Mesenchymal stem cell (in vitro differentiated cells and primary cell): ENCODE measurements around the gene ADIPOQ.
"Not testable (repeated sequence)": the region's sequence is repeated elsewhere in the genome, so short reads cannot be mapped to it uniquely, and the experiment has no call there.

ENCODE experiments used
- DNase-seq: peaks from one replicate; pipeline ENCODE4 v3.0.0-alpha.2; 2013
- H2AFZ ChIP-seq: one replicate; pipeline ENCODE4 v1.6.1; 2013; ENCODE audit warnings: low read depth, mild to moderate bottlenecking, control low read depth, inconsistent platforms, low read length, moderate library complexity
- H2AK5ac ChIP-seq: 2 replicates; pipeline ENCODE4 v1.6.1; 2013; ENCODE audit warnings: low read length, moderate library complexity, mild to moderate bottlenecking, inconsistent platforms; ENCODE audit not compliant: severe bottlenecking
- H2BK120ac ChIP-seq: one replicate; pipeline ENCODE4 v1.6.1; 2013; ENCODE audit warnings: low read depth, mild to moderate bottlenecking, inconsistent platforms, low read length, moderate library complexity
- H2BK12ac ChIP-seq, 2 experiments: one replicate each; pipeline ENCODE4 v1.6.1; 2013; ENCODE audit warnings: inconsistent platforms in 2 of 2, low read length in 2 of 2, mild to moderate bottlenecking in 2 of 2, moderate library complexity in 2 of 2, control low read depth in 1 of 2
- H2BK15ac ChIP-seq: one replicate; pipeline ENCODE4 v1.6.1; 2013; ENCODE audit warnings: mild to moderate bottlenecking, low read depth, inconsistent platforms; ENCODE audit not compliant: poor library complexity, severe bottlenecking
- H2BK5ac ChIP-seq: 2 replicates; pipeline ENCODE4 v1.6.1; 2013; ENCODE audit warnings: low read depth, mild to moderate bottlenecking, low read length, control low read depth, inconsistent platforms; ENCODE audit not compliant: poor library complexity, severe bottlenecking
- H3K14ac ChIP-seq, 2 experiments: one replicate each; pipeline ENCODE4 v1.6.1; 2013; ENCODE audit warnings: inconsistent platforms in 2 of 2, low read length in 2 of 2, control low read depth in 1 of 2, mild to moderate bottlenecking in 1 of 2, moderate library complexity in 1 of 2
- H3K18ac ChIP-seq, 2 experiments: one replicate each; pipeline ENCODE4 v1.6.1; 2013; ENCODE audit warnings: inconsistent platforms in 2 of 2, low read length in 2 of 2, control low read depth in 1 of 2, low read depth in 1 of 2, mild to moderate bottlenecking in 1 of 2
- H3K23ac ChIP-seq, 2 experiments: one replicate each; pipeline ENCODE4 v1.6.1; 2013; ENCODE audit warnings: inconsistent platforms in 2 of 2, low read length in 2 of 2, mild to moderate bottlenecking in 2 of 2, moderate library complexity in 2 of 2, control low read depth in 1 of 2
- H3K27ac ChIP-seq: 2 replicates; pipeline ENCODE4 v1.5.1; 2013; ENCODE audit warnings: mild to moderate bottlenecking, moderate library complexity, low read length, control low read depth, inconsistent platforms; ENCODE audit not compliant: poor library complexity, severe bottlenecking
- H3K27me3 ChIP-seq, 2 experiments: 2 replicates each; pipeline versions ENCODE4 v1.6.1 to v1.7.0; 2013; ENCODE audit warnings: low read length in 2 of 2, mild to moderate bottlenecking in 2 of 2, moderate library complexity in 2 of 2, control low read depth in 1 of 2, inconsistent platforms in 1 of 2; ENCODE audit not compliant: control insufficient read depth in 1 of 2, insufficient read depth in 1 of 2
- H3K36me3 ChIP-seq, 2 experiments: 2 replicates each; pipeline versions ENCODE4 v1.6.1 to v1.7.0; 2013; ENCODE audit warnings: low read length in 2 of 2, control low read depth in 1 of 2, inconsistent platforms in 1 of 2, low read depth in 1 of 2, mild to moderate bottlenecking in 1 of 2; ENCODE audit not compliant: insufficient read depth in 2 of 2, control insufficient read depth in 1 of 2
- H3K4ac ChIP-seq, 2 experiments: one replicate each; pipeline ENCODE4 v1.6.1; 2013; ENCODE audit warnings: inconsistent platforms in 2 of 2, low read length in 2 of 2, mild to moderate bottlenecking in 2 of 2, moderate library complexity in 2 of 2, control low read depth in 1 of 2, low read depth in 1 of 2
- H3K4me1 ChIP-seq: 2 replicates; pipeline ENCODE4 v1.6.1; 2013; ENCODE audit warnings: low read depth, low read length, control low read depth; ENCODE audit not compliant: control insufficient read depth, insufficient read depth
- H3K4me2 ChIP-seq: 2 replicates; pipeline ENCODE4 v1.6.1; 2013; ENCODE audit warnings: low read length, mild to moderate bottlenecking, inconsistent platforms; ENCODE audit not compliant: poor library complexity, severe bottlenecking
- H3K4me3 ChIP-seq, 2 experiments: 2 replicates each; pipeline versions ENCODE4 v1.5.1 to v1.7.0; 2013; ENCODE audit warnings: low read length in 2 of 2, mild to moderate bottlenecking in 2 of 2, control low read depth in 1 of 2, low read depth in 1 of 2; ENCODE audit not compliant: insufficient read depth in 1 of 2
- H3K79me1 ChIP-seq: replicated peaks from 2 replicates; pipeline ENCODE4 v1.6.1; 2013; ENCODE audit warnings: mild to moderate bottlenecking, control low read depth, low read length, inconsistent platforms; ENCODE audit not compliant: poor library complexity, severe bottlenecking
- H3K9ac ChIP-seq: 2 replicates; pipeline ENCODE4 v1.7.0; 2013; ENCODE audit warnings: mild to moderate bottlenecking, low read length, moderate library complexity
- H3K9me3 ChIP-seq: 2 replicates; pipeline ENCODE4 v1.7.0; 2013; ENCODE audit warnings: mild to moderate bottlenecking, low read length; ENCODE audit not compliant: control insufficient read depth
- H4K8ac ChIP-seq: one replicate; pipeline ENCODE4 v1.6.1; 2013; ENCODE audit warnings: inconsistent platforms, mild to moderate bottlenecking, low read length, moderate library complexity
- H4K91ac ChIP-seq: one replicate; pipeline ENCODE4 v1.6.1; 2013; ENCODE audit warnings: mild to moderate bottlenecking, low read length, inconsistent platforms
- WGBS: methylation state at CpG from one replicate; pipeline ENCODE4 v1.1.7; 2013; ENCODE audit warnings: mixed read lengths; 5-methylcytosine and 5-hydroxymethylcytosine counted together

ADIPOQ gene

GRCh38 chr3:186811313-186811712, 31.2 kb upstream of the ADIPOQ start:
- DNase-seq, H2BK5ac ChIP-seq, H3K4ac ChIP-seq, H3K4me2 ChIP-seq, H3K18ac ChIP-seq, H3K27ac ChIP-seq, H3K23ac ChIP-seq, H2AK5ac ChIP-seq, H4K8ac ChIP-seq, H2AFZ ChIP-seq, H3K9ac ChIP-seq, H2BK15ac ChIP-seq, H3K4me3 ChIP-seq, H2BK120ac ChIP-seq, H3K36me3 ChIP-seq, H3K79me1 ChIP-seq, H4K91ac ChIP-seq, H3K14ac ChIP-seq, H3K4me1 ChIP-seq, H3K9me3 ChIP-seq, H2BK12ac ChIP-seq: not testable (repeated sequence)
- peaks cover 0 to 18% of the 10 kb centered on the region in 2 experiments for H3K27me3 ChIP-seq
- 100% methylated on average over 1 of the region's 29 CpGs for WGBS

GRCh38 chr3:186814100-186814499, 28.4 kb upstream of the ADIPOQ start:
- Histone ChIP-seq H2AK5ac (no peak overlapping the region), H3K9ac (no peak overlapping the region), H2AFZ (no peak overlapping the region), H2BK15ac (no peak overlapping the region), H2BK120ac (no peak overlapping the region), H3K18ac (no peak overlapping the region), H4K8ac (no peak overlapping the region), H3K27ac (no peak overlapping the region), H3K4me3 (no peak overlapping the region), H3K79me1 (no peaks in the 10 kb centered on the region), H3K4ac (no peak overlapping the region), H2BK5ac (no peak overlapping the region), H3K14ac (peak overlapping the region in 1 of 2 experiments; percentile 46), H3K36me3 (no peaks in the 10 kb centered on the region), H2BK12ac (no peak overlapping the region), H3K27me3 (peaks cover 0 to 18% of the 10 kb centered on the region in 2 experiments), H3K4me2 (no peak overlapping the region), H3K9me3 (no peaks in the 10 kb centered on the region), H4K91ac (no peak overlapping the region), H3K4me1 (peaks cover 1% of the 10 kb centered on the region), H3K23ac (no peak overlapping the region)
- WGBS = 74% methylated on average over 3 of the region's 4 CpGs
- no peak for DNase-seq

- H2BK15ac ChIP-seq = no peak overlapping the region
- H4K8ac ChIP-seq = no peak overlapping the region
- H2BK12ac ChIP-seq = no peak overlapping the region
- H3K27me3 ChIP-seq = peaks cover 0 to 17% of the 10 kb centered on the region in 2 experiments
- no peaks in the 10 kb centered on the region for H3K36me3 ChIP-seq
- no peak overlapping the region for H3K23ac ChIP-seq
- H3K4me1 ChIP-seq = peaks cover 1% of the 10 kb centered on the region
- H3K18ac ChIP-seq = no peak overlapping the region
- H2AFZ ChIP-seq = no peak overlapping the region
- no peak overlapping the region for H3K4me2 ChIP-seq
- no peak overlapping the region for H3K4ac ChIP-seq
- H3K4me3 ChIP-seq = no peak overlapping the region
- H4K91ac ChIP-seq = no peak overlapping the region
- H2BK120ac ChIP-seq = no peak overlapping the region
- H3K14ac ChIP-seq = no peak overlapping the region
- no peaks in the 10 kb centered on the region for H3K9me3 ChIP-seq
- no peak overlapping the region for H2AK5ac ChIP-seq
- no peak overlapping the region for H3K27ac ChIP-seq
- H2BK5ac ChIP-seq = no peak overlapping the region
- H3K9ac ChIP-seq = no peak overlapping the region
- DNase-seq = peak; percentile 44
- 100% methylated on average over 1 of the region's 1 CpG for WGBS
- H3K79me1 ChIP-seq = no peaks in the 10 kb centered on the region
Observed at GRCh38 chr3:186815435-186815834, 27.1 kb upstream of the ADIPOQ start.

- no peak overlapping the region for H3K4me3 ChIP-seq
- no peak overlapping the region for H2BK12ac ChIP-seq
- 96% methylated on average over 2 of the region's 5 CpGs for WGBS
- H3K9me3 ChIP-seq = no peaks in the 10 kb centered on the region
- no peak overlapping the region for H2BK5ac ChIP-seq
- no peaks in the 10 kb centered on the region for H3K36me3 ChIP-seq
- no peak overlapping the region for H3K18ac ChIP-seq
- H3K4ac ChIP-seq = no peak overlapping the region
- no peak for DNase-seq
- H2BK120ac ChIP-seq = no peak overlapping the region
- no peak overlapping the region for H2BK15ac ChIP-seq
- H3K23ac ChIP-seq = no peak overlapping the region
- no peak overlapping the region for H3K27ac ChIP-seq
- H3K9ac ChIP-seq = no peak overlapping the region
- peaks cover 0 to 6% of the 10 kb centered on the region in 2 experiments for H3K27me3 ChIP-seq
- H2AFZ ChIP-seq = no peak overlapping the region
- peaks cover 6% of the 10 kb centered on the region for H3K4me1 ChIP-seq
- H3K79me1 ChIP-seq = no peaks in the 10 kb centered on the region
- H3K4me2 ChIP-seq = no peak overlapping the region
- H3K14ac ChIP-seq = no peak overlapping the region
- no peak overlapping the region for H4K8ac ChIP-seq
- no peak overlapping the region for H2AK5ac ChIP-seq
- H4K91ac ChIP-seq = no peak overlapping the region
Observed at GRCh38 chr3:186818516-186818915, 24.0 kb upstream of the ADIPOQ start.
